ENCODE data around the gene DCST1.

Gene DCST1

GRCh38 chr1:155014709-155015508 lies 18.7 kb upstream of the DCST1 start:
- DNase-seq = no peak

GRCh38 chr1:155015527-155016230 lies 17.9 kb upstream of the DCST1 start:
- DNase-seq = no peak

- DNase-seq = no peak
Measured at GRCh38 chr1:155016231-155016831, 17.3 kb upstream of the DCST1 start.

GRCh38 chr1:155017041-155017945 lies 16.3 kb upstream of the DCST1 start:
- peak; percentile 91 for DNase-seq

- DNase-seq = no peak
Measured at GRCh38 chr1:155017946-155018316, 15.7 kb upstream of the DCST1 start.

GRCh38 chr1:155018617-155019348 lies 14.8 kb upstream of the DCST1 start:
- DNase-seq = no peak

- no peak for DNase-seq
Measured at GRCh38 chr1:155019377-155020245, 14.0 kb upstream of the DCST1 start.

- DNase-seq = no peak
Measured at GRCh38 chr1:155022136-155022926, 11.3 kb upstream of the DCST1 start.

GRCh38 chr1:155022927-155023236 lies 10.7 kb upstream of the DCST1 start:
- no peak for DNase-seq

GRCh38 chr1:155023627-155024026 lies 10.0 kb upstream of the DCST1 start:
- DNase-seq = no peak

- no peak for DNase-seq
Measured at GRCh38 chr1:155024315-155024714, 9.3 kb upstream of the DCST1 start.

GRCh38 chr1:155026154-155026553 lies 7.5 kb upstream of the DCST1 start:
- DNase-seq = no peak

GRCh38 chr1:155026588-155026987 lies 7.0 kb upstream of the DCST1 start:
- no peak for DNase-seq

- DNase-seq = no peak
Measured at GRCh38 chr1:155029513-155030242, 3.9 kb upstream of the DCST1 start.

GRCh38 chr1:155030243-155030795 lies 3.3 kb upstream of the DCST1 start:
- DNase-seq = no peak

- DNase-seq = no peak
Measured at GRCh38 chr1:155030899-155031298, 2.7 kb upstream of the DCST1 start.

GRCh38 chr1:155032886-155033285 lies 738 bp upstream of the DCST1 start:
- no peak for DNase-seq

- DNase-seq = no peak
Measured at GRCh38 chr1:155034318-155035208, 939 bp downstream of the DCST1 start.

Data from NCI-H2171 (cell line).